ENCODE data around the gene RDH12.

Gene RDH12

DNA sequence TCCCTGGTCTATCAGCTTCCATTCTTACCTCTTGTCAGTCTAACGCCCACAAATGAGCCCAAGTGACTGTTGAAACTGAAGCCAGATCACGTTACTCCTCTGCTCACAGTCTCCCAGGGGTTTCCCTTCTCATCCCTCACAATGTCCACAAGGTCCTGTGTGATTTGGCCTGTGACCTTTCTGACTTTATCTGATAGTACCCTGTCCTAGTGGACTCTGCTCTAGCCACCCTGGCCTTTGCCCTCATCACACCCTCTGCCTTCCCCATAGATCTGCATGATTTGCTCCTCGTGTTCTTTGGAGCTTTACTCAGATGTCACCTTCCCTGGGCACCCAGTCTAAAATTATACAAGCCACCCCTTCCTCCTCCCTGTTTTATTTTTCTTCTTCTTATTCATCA lies 55.5 kb downstream of the RDH12 start:
- Histone ChIP-seq H3K9me3 (ENCODE audit: control insufficient read depth, insufficient read depth, low read length) (no peaks in the 10 kb centered on the region), H3K79me2 (ENCODE audit: control insufficient read depth, low read length) (no peaks in the 10 kb centered on the region), H3K4me3 (ENCODE audit: low read length) (no peak overlapping the region), H3K4me1 (ENCODE audit: control insufficient read depth, low read length) (no peaks in the 10 kb centered on the region), H3F3A (ENCODE audit: control insufficient read depth, insufficient read depth) (no peaks in the 10 kb centered on the region), H3K36me3 (ENCODE audit: control insufficient read depth, low read length) (peaks cover 37% of the 10 kb centered on the region), H3K27me3 (ENCODE audit: control insufficient read depth, low read length) (no peaks in the 10 kb centered on the region), H3K9me2 (replicated peaks; ENCODE audit: control insufficient read depth, low read length) (no peaks in the 10 kb centered on the region), H3K27ac (ENCODE audit: low read depth, low read length) (no peak overlapping the region), H4K20me1 (ENCODE audit: control insufficient read depth, insufficient read depth, low read depth, low read length) (no peaks in the 10 kb centered on the region), H3K4me2 (ENCODE audit: low read length) (no peak overlapping the region)
- TF ChIP-seq, protein P1, sequence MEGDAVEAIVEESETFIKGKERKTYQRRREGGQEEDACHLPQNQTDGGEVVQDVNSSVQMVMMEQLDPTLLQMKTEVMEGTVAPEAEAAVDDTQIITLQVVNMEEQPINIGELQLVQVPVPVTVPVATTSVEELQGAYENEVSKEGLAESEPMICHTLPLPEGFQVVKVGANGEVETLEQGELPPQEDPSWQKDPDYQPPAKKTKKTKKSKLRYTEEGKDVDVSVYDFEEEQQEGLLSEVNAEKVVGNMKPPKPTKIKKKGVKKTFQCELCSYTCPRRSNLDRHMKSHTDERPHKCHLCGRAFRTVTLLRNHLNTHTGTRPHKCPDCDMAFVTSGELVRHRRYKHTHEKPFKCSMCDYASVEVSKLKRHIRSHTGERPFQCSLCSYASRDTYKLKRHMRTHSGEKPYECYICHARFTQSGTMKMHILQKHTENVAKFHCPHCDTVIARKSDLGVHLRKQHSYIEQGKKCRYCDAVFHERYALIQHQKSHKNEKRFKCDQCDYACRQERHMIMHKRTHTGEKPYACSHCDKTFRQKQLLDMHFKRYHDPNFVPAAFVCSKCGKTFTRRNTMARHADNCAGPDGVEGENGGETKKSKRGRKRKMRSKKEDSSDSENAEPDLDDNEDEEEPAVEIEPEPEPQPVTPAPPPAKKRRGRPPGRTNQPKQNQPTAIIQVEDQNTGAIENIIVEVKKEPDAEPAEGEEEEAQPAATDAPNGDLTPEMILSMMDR (IDR thresholded peaks at IDR 0.05; ENCODE audit: low read depth, low read length, poor library complexity, severe bottlenecking) = no peak
- TF ChIP-seq EZH2phosphoT487 (IDR thresholded peaks at IDR 0.05; ENCODE audit: borderline replicate concordance, low read length) = no peak

- Histone ChIP-seq H3K4me1 (ENCODE audit: control insufficient read depth, low read length) (no peaks in the 10 kb centered on the region), H3F3A (ENCODE audit: control insufficient read depth, insufficient read depth) (no peaks in the 10 kb centered on the region), H3K4me3 (ENCODE audit: low read length) (no peak overlapping the region), H3K4me2 (ENCODE audit: low read length) (no peak overlapping the region), H3K27ac (ENCODE audit: low read depth, low read length) (no peak overlapping the region), H3K9me3 (ENCODE audit: control insufficient read depth, insufficient read depth, low read length) (no peaks in the 10 kb centered on the region), H3K36me3 (ENCODE audit: control insufficient read depth, low read length) (peaks cover 36% of the 10 kb centered on the region), H3K27me3 (ENCODE audit: control insufficient read depth, low read length) (no peaks in the 10 kb centered on the region), H3K9me2 (replicated peaks; ENCODE audit: control insufficient read depth, low read length) (no peaks in the 10 kb centered on the region), H4K20me1 (ENCODE audit: control insufficient read depth, insufficient read depth, low read depth, low read length) (no peaks in the 10 kb centered on the region), H3K79me2 (ENCODE audit: control insufficient read depth, low read length) (no peaks in the 10 kb centered on the region)
- TF ChIP-seq EZH2phosphoT487 (IDR thresholded peaks at IDR 0.05; ENCODE audit: borderline replicate concordance, low read length) = no peak
- TF ChIP-seq, protein P1 (IDR thresholded peaks at IDR 0.05; ENCODE audit: low read depth, low read length, poor library complexity, severe bottlenecking) = no peak
These were observed 58.2 kb downstream of the RDH12 start for GRCh38 chr14:67759916-67760315.

- Histone ChIP-seq H4K20me1 (ENCODE audit: control insufficient read depth, insufficient read depth, low read depth, low read length) (no peaks in the 10 kb centered on the region), H3K27ac (ENCODE audit: low read depth, low read length) (no peak overlapping the region), H3K4me2 (ENCODE audit: low read length) (no peak overlapping the region), H3K9me3 (ENCODE audit: control insufficient read depth, insufficient read depth, low read length) (no peaks in the 10 kb centered on the region), H3K36me3 (ENCODE audit: control insufficient read depth, low read length) (peaks cover 44% of the 10 kb centered on the region), H3K4me1 (ENCODE audit: control insufficient read depth, low read length) (peaks cover 9% of the 10 kb centered on the region), H3K4me3 (ENCODE audit: low read length) (no peak overlapping the region), H3F3A (ENCODE audit: control insufficient read depth, insufficient read depth) (no peaks in the 10 kb centered on the region), H3K9me2 (replicated peaks; ENCODE audit: control insufficient read depth, low read length) (no peaks in the 10 kb centered on the region), H3K79me2 (ENCODE audit: control insufficient read depth, low read length) (no peaks in the 10 kb centered on the region), H3K27me3 (ENCODE audit: control insufficient read depth, low read length) (no peaks in the 10 kb centered on the region)
- TF ChIP-seq, protein P1 (IDR thresholded peaks at IDR 0.05; ENCODE audit: low read depth, low read length, poor library complexity, severe bottlenecking) = no peak
- TF ChIP-seq EZH2phosphoT487 (IDR thresholded peaks at IDR 0.05; ENCODE audit: borderline replicate concordance, low read length) = no peak
These were observed 60.4 kb downstream of the RDH12 start for GRCh38 chr14:67762051-67762450.

Measured in DOHH2 (cell line).